K562 (cell line): ENCODE measurements around the gene IMPACT. TPM values are rescaled to one million over a fixed set of nuclear protein-coding genes. Genes with fewer than 3 reads are reported as not detected.

Source experiments
- BHLHE40 ChIP-seq: IDR thresholded peaks from 2 replicates; pipeline ENCODE4 v1.6.1; 2011; ENCODE audit warnings: low read length, improper control_type of control experiment
- CSDE1 ChIP-seq, 2 experiments: fragments of 450-650 bp; IDR thresholded peaks; 2 replicates each; pipeline ENCODE4 v1.6.1; 2016; ENCODE audit warnings: mild to moderate bottlenecking in 1 of 2
- GMEB1 ChIP-seq: fragments of 250-450 bp; sonication (Bioruptor Pico); IDR thresholded peaks from 2 replicates; pipeline ENCODE4 v1.4.0; 2020; ENCODE audit warnings: mild to moderate bottlenecking
- MAZ ChIP-seq, 2 experiments: fragments of 450-650 bp in 1 of 2; sonication (generic) in 1 of 2; formaldehyde crosslinking; IDR thresholded peaks in 1 of 2; conservative IDR thresholded peaks in 1 of 2; 2 replicates each; pipeline versions ENCODE4 v1.4.0 to v1.5.0; 2020; ENCODE audit warnings: mild to moderate bottlenecking in 1 of 2, missing genetic modification reagents in 1 of 2
- MNT ChIP-seq, 2 experiments: fragments of 450-650 bp; conservative IDR thresholded peaks; 2 replicates each; pipeline ENCODE4 v1.6.1; 2017; ENCODE audit warnings: mild to moderate bottlenecking in 2 of 2, moderate library complexity in 2 of 2
- NELFE ChIP-seq: IDR thresholded peaks from 2 replicates; pipeline ENCODE4 v1.6.1; 2011; ENCODE audit warnings: mild to moderate bottlenecking; ENCODE audit not compliant: insufficient read depth, insufficient read length
- POLR2AphosphoS2 ChIP-seq: IDR thresholded peaks from 2 replicates; pipeline ENCODE4 v1.6.1; 2012; ENCODE audit warnings: low read length, improper control_type of control experiment
- RAD51 ChIP-seq: fragments of 450-650 bp; IDR thresholded peaks from 2 replicates; pipeline ENCODE4 v1.7.1; 2016; ENCODE audit warnings: low read depth, mild to moderate bottlenecking, borderline replicate concordance
- SAFB ChIP-seq: fragments of 200-400 bp; formaldehyde crosslinking; IDR thresholded peaks from 2 replicates; pipeline ENCODE4 v1.6.1; 2017; ENCODE audit warnings: low read depth, low read length, borderline replicate concordance
- ZNF12 ChIP-seq: sonication (generic); formaldehyde crosslinking; IDR thresholded peaks from 2 replicates; pipeline ENCODE4 v1.4.0; 2020; ENCODE audit warnings: mild to moderate bottlenecking, missing genetic modification reagents
- ZNF146 ChIP-seq: IDR thresholded peaks from one replicate; pipeline ENCODE4 v1.6.1; 2018; ENCODE audit warnings: missing compliant biosample characterization; ENCODE audit not compliant: unreplicated experiment
- ZNF184 ChIP-seq: sonication (generic); formaldehyde crosslinking; IDR thresholded peaks from 2 replicates; pipeline ENCODE4 v1.5.0; 2020; ENCODE audit warnings: missing genetic modification reagents
- polyA plus RNA-seq, 8 experiments: library from polyadenylated mRNA; depleted of rRNA in 4 of 8; stranded (reverse) in 5 of 8; unstranded in 3 of 8; fragments of >200 nt; fragmentation: Nextera tagmentation in 2 of 8; fragmentation: Illumina TruSeq in 1 of 8; extraction: Ambion mirVana in 2 of 8; extraction: Trizol in 1 of 8; gene quantifications; 2 replicates each; pipeline versions ENCODE4 v1.2.1 to v1.2.3, GENCODE V29; 2011 to 2014; ENCODE audit warnings: inconsistent platforms in 1 of 8, missing spikeins in 1 of 8
- total RNA-seq, 7 experiments: library from RNA; depleted of rRNA in 6 of 7; stranded (reverse); fragments of >200 nt in 6 of 7; fragmentation: Illumina TruSeq in 2 of 7; extraction: Trizol in 2 of 7; gene quantifications; 2 replicates each; pipeline versions ENCODE4 v1.2.1 to v1.2.3, GENCODE V29; 2011 to 2021; ENCODE audit warnings: low replicate concordance in 1 of 7
- TF ChIP-seq, protein P1 (sequence below), 2 experiments: IDR thresholded peaks; 2 replicates each; pipeline ENCODE4 v1.6.1; 2011; ENCODE audit warnings: borderline replicate concordance in 1 of 2, control low read depth in 1 of 2, low read depth in 1 of 2, low read length in 1 of 2, mild to moderate bottlenecking in 1 of 2, mixed read lengths in 1 of 2, moderate library complexity in 1 of 2; ENCODE audit not compliant: insufficient read depth in 1 of 2, insufficient read length in 1 of 2, poor library complexity in 1 of 2, severe bottlenecking in 1 of 2; ENCODE audit errors: extremely low read depth in 1 of 2
- TF ChIP-seq, protein P2 (sequence below): fragments of 250-450 bp; sonication (Bioruptor Pico); IDR thresholded peaks from 2 replicates; pipeline ENCODE4 v1.4.0; 2020
- TF ChIP-seq, protein P3 (sequence below): fragments of 250-450 bp; sonication (Bioruptor Pico); IDR thresholded peaks from 2 replicates; pipeline ENCODE4 v1.9.0; 2021; ENCODE audit warnings: mild to moderate bottlenecking, inconsistent platforms
- TF ChIP-seq, protein P4 (sequence below): fragments of 200-400 bp; formaldehyde crosslinking; IDR thresholded peaks from 2 replicates; pipeline ENCODE4 v1.6.1; 2017; ENCODE audit warnings: mild to moderate bottlenecking, low read depth, low read length, moderate library complexity

Gene IMPACT
- total and polyA plus RNA-seq, 9 of the 15 experiments (the other 6 are each of a cell fraction or from before 2014, with no cell fraction given): 4.7 to 7.6 (median 5.8) TPM

- TF ChIP-seq, protein P1, sequence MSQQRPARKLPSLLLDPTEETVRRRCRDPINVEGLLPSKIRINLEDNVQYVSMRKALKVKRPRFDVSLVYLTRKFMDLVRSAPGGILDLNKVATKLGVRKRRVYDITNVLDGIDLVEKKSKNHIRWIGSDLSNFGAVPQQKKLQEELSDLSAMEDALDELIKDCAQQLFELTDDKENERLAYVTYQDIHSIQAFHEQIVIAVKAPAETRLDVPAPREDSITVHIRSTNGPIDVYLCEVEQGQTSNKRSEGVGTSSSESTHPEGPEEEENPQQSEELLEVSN (IDR thresholded peaks at IDR 0.05; ENCODE audit: borderline replicate concordance in 1 of 2, extremely low read depth in 1 of 2, insufficient read depth in 1 of 2, insufficient read length in 1 of 2, low read depth in 1 of 2, low read length in 1 of 2, poor library complexity in 1 of 2, severe bottlenecking in 1 of 2): peak in 1 of 2 experiments; percentile 39
- TF ChIP-seq SAFB (0 out of 2 replicates have a peak, but pooled peaks have one; percentile 33), ZNF146 (CRISPR knock-in tag) (no peak), GMEB1 (CRISPR knock-in tag) (no peak), MNT (conservative IDR thresholded peaks at IDR 0.05) (0 out of 4 replicates have a peak, but pooled peaks of 1 of the 2 experiments have one; percentile 24), NELFE (no peak), BHLHE40 (peak; percentile 76), ZNF12 (no peak), MAZ (CRISPR knock-in tag; conservative IDR thresholded peaks at IDR 0.05 in 1 of 2, IDR thresholded peaks at IDR 0.05 in 1 of 2) (no peak), RAD51 (peak; percentile 33; the same call in 1 of the 2 replicates), POLR2AphosphoS2 (no peak), CSDE1 (IDR thresholded peaks at IDR 0.05) (no peak), ZNF184 (CRISPR knock-in tag) (no peak)
- TF ChIP-seq, protein P2, sequence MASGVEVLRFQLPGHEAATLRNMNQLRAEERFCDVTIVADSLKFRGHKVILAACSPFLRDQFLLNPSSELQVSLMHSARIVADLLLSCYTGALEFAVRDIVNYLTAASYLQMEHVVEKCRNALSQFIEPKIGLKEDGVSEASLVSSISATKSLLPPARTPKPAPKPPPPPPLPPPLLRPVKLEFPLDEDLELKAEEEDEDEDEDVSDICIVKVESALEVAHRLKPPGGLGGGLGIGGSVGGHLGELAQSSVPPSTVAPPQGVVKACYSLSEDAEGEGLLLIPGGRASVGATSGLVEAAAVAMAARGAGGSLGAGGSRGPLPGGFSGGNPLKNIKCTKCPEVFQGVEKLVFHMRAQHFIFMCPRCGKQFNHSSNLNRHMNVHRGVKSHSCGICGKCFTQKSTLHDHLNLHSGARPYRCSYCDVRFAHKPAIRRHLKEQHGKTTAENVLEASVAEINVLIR (CRISPR knock-in tag): no peak
- TF ChIP-seq, protein P3, sequence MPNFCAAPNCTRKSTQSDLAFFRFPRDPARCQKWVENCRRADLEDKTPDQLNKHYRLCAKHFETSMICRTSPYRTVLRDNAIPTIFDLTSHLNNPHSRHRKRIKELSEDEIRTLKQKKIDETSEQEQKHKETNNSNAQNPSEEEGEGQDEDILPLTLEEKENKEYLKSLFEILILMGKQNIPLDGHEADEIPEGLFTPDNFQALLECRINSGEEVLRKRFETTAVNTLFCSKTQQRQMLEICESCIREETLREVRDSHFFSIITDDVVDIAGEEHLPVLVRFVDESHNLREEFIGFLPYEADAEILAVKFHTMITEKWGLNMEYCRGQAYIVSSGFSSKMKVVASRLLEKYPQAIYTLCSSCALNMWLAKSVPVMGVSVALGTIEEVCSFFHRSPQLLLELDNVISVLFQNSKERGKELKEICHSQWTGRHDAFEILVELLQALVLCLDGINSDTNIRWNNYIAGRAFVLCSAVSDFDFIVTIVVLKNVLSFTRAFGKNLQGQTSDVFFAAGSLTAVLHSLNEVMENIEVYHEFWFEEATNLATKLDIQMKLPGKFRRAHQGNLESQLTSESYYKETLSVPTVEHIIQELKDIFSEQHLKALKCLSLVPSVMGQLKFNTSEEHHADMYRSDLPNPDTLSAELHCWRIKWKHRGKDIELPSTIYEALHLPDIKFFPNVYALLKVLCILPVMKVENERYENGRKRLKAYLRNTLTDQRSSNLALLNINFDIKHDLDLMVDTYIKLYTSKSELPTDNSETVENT: no peak
- TF ChIP-seq, protein P4, sequence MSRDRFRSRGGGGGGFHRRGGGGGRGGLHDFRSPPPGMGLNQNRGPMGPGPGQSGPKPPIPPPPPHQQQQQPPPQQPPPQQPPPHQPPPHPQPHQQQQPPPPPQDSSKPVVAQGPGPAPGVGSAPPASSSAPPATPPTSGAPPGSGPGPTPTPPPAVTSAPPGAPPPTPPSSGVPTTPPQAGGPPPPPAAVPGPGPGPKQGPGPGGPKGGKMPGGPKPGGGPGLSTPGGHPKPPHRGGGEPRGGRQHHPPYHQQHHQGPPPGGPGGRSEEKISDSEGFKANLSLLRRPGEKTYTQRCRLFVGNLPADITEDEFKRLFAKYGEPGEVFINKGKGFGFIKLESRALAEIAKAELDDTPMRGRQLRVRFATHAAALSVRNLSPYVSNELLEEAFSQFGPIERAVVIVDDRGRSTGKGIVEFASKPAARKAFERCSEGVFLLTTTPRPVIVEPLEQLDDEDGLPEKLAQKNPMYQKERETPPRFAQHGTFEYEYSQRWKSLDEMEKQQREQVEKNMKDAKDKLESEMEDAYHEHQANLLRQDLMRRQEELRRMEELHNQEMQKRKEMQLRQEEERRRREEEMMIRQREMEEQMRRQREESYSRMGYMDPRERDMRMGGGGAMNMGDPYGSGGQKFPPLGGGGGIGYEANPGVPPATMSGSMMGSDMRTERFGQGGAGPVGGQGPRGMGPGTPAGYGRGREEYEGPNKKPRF: no peak
Observed at GRCh38 chr18:24397694-24398368, 28.6 kb upstream of the IMPACT start, which contains the start of gene OSBPL1A (continued).
